K562 (cell line): ENCODE data around the gene ZNF646.

Experiments
- BCL6 ChIP-seq: fragments of 250-450 bp; sonication (Bioruptor Pico); IDR thresholded peaks from 2 replicates; pipeline ENCODE4 v1.4.0; 2020
- CTCF ChIP-seq, 3 experiments: IDR thresholded peaks in 2 of 3; conservative IDR thresholded peaks in 1 of 3; 2 replicates each; pipeline ENCODE4 v1.5.1; 2011 to 2012; ENCODE audit warnings: low read length in 3 of 3, mild to moderate bottlenecking in 3 of 3, control low read depth in 2 of 3, improper control_type of control experiment in 1 of 3, inconsistent platforms in 1 of 3, low read depth in 1 of 3, mixed read lengths in 1 of 3, moderate library complexity in 1 of 3; ENCODE audit not compliant: insufficient read depth in 2 of 3
- EGR1 ChIP-seq: fragments of 450-650 bp; conservative IDR thresholded peaks from 2 replicates; pipeline ENCODE4 v1.6.1; 2017; ENCODE audit warnings: mild to moderate bottlenecking
- ELK1 ChIP-seq: sonication (generic); formaldehyde crosslinking; IDR thresholded peaks from 2 replicates; pipeline ENCODE4 v1.8.1; 2022; ENCODE audit warnings: missing genetic modification reagents
- ETV6 ChIP-seq, 3 experiments: fragments of 150-350 bp in 1 of 3; sonication (generic) in 1 of 3; formaldehyde crosslinking in 1 of 3; IDR thresholded peaks; 2 replicates each; pipeline versions ENCODE4 v1.6.1 to v1.8.0; 2014 to 2022; ENCODE audit warnings: borderline replicate concordance in 2 of 3, low read depth in 2 of 3, antibody characterized with exemption in 1 of 3, low read length in 1 of 3, mild to moderate bottlenecking in 1 of 3, missing genetic modification reagents in 1 of 3
- FOXA1 ChIP-seq: fragments of 450-650 bp; IDR thresholded peaks from 2 replicates; pipeline ENCODE4 v1.6.1; 2016; ENCODE audit warnings: mild to moderate bottlenecking, borderline replicate concordance
- NBN ChIP-seq: fragments of 450-650 bp; IDR thresholded peaks from 2 replicates; pipeline ENCODE4 v1.6.1; 2016; ENCODE audit warnings: low read depth, mild to moderate bottlenecking
- NELFE ChIP-seq: IDR thresholded peaks from 2 replicates; pipeline ENCODE4 v1.6.1; 2011; ENCODE audit warnings: mild to moderate bottlenecking; ENCODE audit not compliant: insufficient read depth, insufficient read length
- POLR2A ChIP-seq: fragments of 450-650 bp; conservative IDR thresholded peaks from 2 replicates; pipeline ENCODE4 v1.6.1; 2016
- TARDBP ChIP-seq: fragments of 450-650 bp; IDR thresholded peaks from 2 replicates; pipeline ENCODE4 v1.6.1; 2016
- USF2 ChIP-seq: sonication (generic); formaldehyde crosslinking; IDR thresholded peaks from 2 replicates; pipeline ENCODE4 v1.5.0; 2020; ENCODE audit warnings: missing genetic modification reagents
- ZFP1 ChIP-seq: fragments of 450-650 bp; formaldehyde crosslinking; IDR thresholded peaks from 2 replicates; pipeline ENCODE4 v1.4.0; 2020; ENCODE audit warnings: mild to moderate bottlenecking, mixed read lengths

GRCh38 chr16:31083556-31083955 is 9.3 kb downstream of the ZNF646 start:
- TF ChIP-seq ELK1, result no peak
- no peak for TF ChIP-seq FOXA1
- no peak for TF ChIP-seq BCL6 (CRISPR knock-in tag)
- TF ChIP-seq EGR1, result no peak
- no peak for TF ChIP-seq ETV6 (IDR thresholded peaks at IDR 0.05; ENCODE audit: borderline replicate concordance in 1 of 2, low read depth in 2 of 2, low read length in 1 of 2)
- TF ChIP-seq ETV6 (CRISPR knock-in tag; IDR thresholded peaks at IDR 0.05; ENCODE audit: borderline replicate concordance), result no peak
- TF ChIP-seq NELFE, result no peak
- TF ChIP-seq TARDBP, result no peak
- no peak for TF ChIP-seq ZFP1
- no peak for TF ChIP-seq POLR2A
- TF ChIP-seq USF2 (CRISPR knock-in tag), result no peak
- no peak for TF ChIP-seq NBN
- no peak for TF ChIP-seq CTCF (IDR thresholded peaks at IDR 0.05 in 2 of 3, conservative IDR thresholded peaks at IDR 0.05 in 1 of 3; ENCODE audit: insufficient read depth in 2 of 3, low read depth in 1 of 3, low read length in 3 of 3)
